NCI-H226 (cell line): ENCODE measurements around the gene IQSEC1.
"Not testable (repeated sequence)": the region's sequence is repeated elsewhere in the genome, so short reads cannot be mapped to it uniquely, and the experiment has no call there.

Experiments
- DNase-seq: peaks from one replicate; pipeline ENCODE4 v3.0.0-alpha.2; 2015

The IQSEC1 gene

GRCh38 chr3:12853847-12854246 lies 219.4 kb downstream of the IQSEC1 start:
- not testable (repeated sequence) for DNase-seq

GRCh38 chr3:12852201-12852600 lies 221.0 kb downstream of the IQSEC1 start:
- DNase-seq = no peak
